GM03348 (cell line): ENCODE results near the gene WDHD1.
A peak's percentile ranks its signal among the peaks of the same experiment; 100 is the strongest.
"Not testable (repeated sequence)": the region's sequence is repeated elsewhere in the genome, so short reads cannot be mapped to it uniquely, and the experiment has no call there.

ENCODE experiments used
- DNase-seq: peaks from one replicate; pipeline ENCODE4 v3.0.0; 2012; ENCODE audit warnings: low spot score

The WDHD1 gene

GRCh38 chr14:55048900-55049436 is 22.1 kb upstream of the WDHD1 start:
- DNase-seq: no peak

GRCh38 chr14:55047301-55048053 is 20.6 kb upstream of the WDHD1 start:
- no peak for DNase-seq

GRCh38 chr14:55045087-55045486 is 18.2 kb upstream of the WDHD1 start:
- no peak for DNase-seq

GRCh38 chr14:55043528-55043927 is 16.6 kb upstream of the WDHD1 start:
- DNase-seq: no peak

GRCh38 chr14:55038708-55039107 is 11.8 kb upstream of the WDHD1 start:
- no peak for DNase-seq

- DNase-seq: not testable (repeated sequence)
These were observed 11.1 kb upstream of the WDHD1 start for GRCh38 chr14:55037995-55038394.

- no peak for DNase-seq
These were observed 4.3 kb upstream of the WDHD1 start for GRCh38 chr14:55031190-55031589.

- no peak for DNase-seq
These were observed 1.6 kb upstream of the WDHD1 start for GRCh38 chr14:55028476-55028875.

- no peak for DNase-seq
These were observed 1.2 kb upstream of the WDHD1 start for GRCh38 chr14:55028066-55028465.

GRCh38 chr14:55026441-55026792 is 482 bp downstream of the WDHD1 start:
- DNase-seq: peak; percentile 3

GRCh38 chr14:55025948-55026347 is 951 bp downstream of the WDHD1 start:
- DNase-seq: no peak

- DNase-seq: not testable (repeated sequence)
These were observed 2.5 kb downstream of the WDHD1 start for GRCh38 chr14:55024365-55024764.

- peak; percentile 26 for DNase-seq
These were observed 6.8 kb downstream of the WDHD1 start for GRCh38 chr14:55019968-55020554.

- no peak for DNase-seq
These were observed 11.9 kb downstream of the WDHD1 start for GRCh38 chr14:55015006-55015405.

GRCh38 chr14:55005071-55005470 is 21.8 kb downstream of the WDHD1 start:
- no peak for DNase-seq

GRCh38 chr14:55000381-55000780 is 26.5 kb downstream of the WDHD1 start:
- DNase-seq: peak; percentile 4

- no peak for DNase-seq
These were observed 41.7 kb downstream of the WDHD1 start for GRCh38 chr14:54985156-54985555.

GRCh38 chr14:54981698-54982097 is 45.2 kb downstream of the WDHD1 start:
- DNase-seq: peak; percentile 25

GRCh38 chr14:54979039-54979438 is 47.9 kb downstream of the WDHD1 start:
- DNase-seq: no peak

- DNase-seq: peak; percentile 70
These were observed 50.6 kb downstream of the WDHD1 start for GRCh38 chr14:54976316-54976715.

- peak; percentile 4 for DNase-seq
These were observed 51.0 kb downstream of the WDHD1 start for GRCh38 chr14:54975856-54976255.

GRCh38 chr14:54974788-54975414 is 52.0 kb downstream of the WDHD1 start:
- no peak for DNase-seq

GRCh38 chr14:54967496-54967895 is 59.4 kb downstream of the WDHD1 start:
- no peak for DNase-seq
